Measurements from ENCODE around the gene BMI1. TPM values are rescaled to one million over a fixed set of nuclear protein-coding genes. Genes with fewer than 3 reads are reported as not detected.

BMI1 gene
- polyA plus RNA-seq, 1 donor (not counting 4 experiments of a cell fraction or from before 2014, with no cell fraction given): 33.1 TPM

GRCh38 chr10:22341926-22342196, 21.0 kb downstream of the BMI1 start:
- Histone ChIP-seq H3K4me2 (ENCODE audit: control insufficient read depth, extremely low read depth, insufficient read depth, low read depth, low read length) (no peak overlapping the region), H3K27me3 (ENCODE audit: control insufficient read depth, extremely low read depth, insufficient read depth, low read length) (peaks cover 77% of the 10 kb centered on the region)

GRCh38 chr10:22342421-22342820, 21.5 kb downstream of the BMI1 start:
- peaks cover 3% of the 10 kb centered on the region for H3K4me1 ChIP-seq (ENCODE audit: control insufficient read depth, extremely low read depth, insufficient read depth, low read length)
- H3K9me3 ChIP-seq (ENCODE audit: control insufficient read depth, low read depth, low read length): peaks cover 2% of the 10 kb centered on the region
- peaks cover 71% of the 10 kb centered on the region for H3K27me3 ChIP-seq (ENCODE audit: control insufficient read depth, extremely low read depth, insufficient read depth, low read length)
- H4K20me1 ChIP-seq (ENCODE audit: control insufficient read depth, extremely low read depth, insufficient read depth, low read length): no peaks in the 10 kb centered on the region
- no peak overlapping the region for H3K27ac ChIP-seq (ENCODE audit: control insufficient read depth, insufficient read depth, low read length)
- H3K79me2 ChIP-seq (ENCODE audit: control insufficient read depth, insufficient read depth, low read length): no peaks in the 10 kb centered on the region
- H2AFZ ChIP-seq (ENCODE audit: control insufficient read depth, low read length): no peak overlapping the region
- no peak overlapping the region for H3K4me2 ChIP-seq (ENCODE audit: control insufficient read depth, extremely low read depth, insufficient read depth, low read depth, low read length)
- no peaks in the 10 kb centered on the region for H3K9me1 ChIP-seq (ENCODE audit: control insufficient read depth, extremely low read depth, insufficient read depth, low read length)
- no peak overlapping the region for H3K4me3 ChIP-seq (ENCODE audit: control insufficient read depth in 2 of 3, extremely low read depth in 1 of 3, insufficient read depth in 2 of 3, low read depth in 1 of 3, low read length in 3 of 3)
- TF ChIP-seq, protein P1, sequence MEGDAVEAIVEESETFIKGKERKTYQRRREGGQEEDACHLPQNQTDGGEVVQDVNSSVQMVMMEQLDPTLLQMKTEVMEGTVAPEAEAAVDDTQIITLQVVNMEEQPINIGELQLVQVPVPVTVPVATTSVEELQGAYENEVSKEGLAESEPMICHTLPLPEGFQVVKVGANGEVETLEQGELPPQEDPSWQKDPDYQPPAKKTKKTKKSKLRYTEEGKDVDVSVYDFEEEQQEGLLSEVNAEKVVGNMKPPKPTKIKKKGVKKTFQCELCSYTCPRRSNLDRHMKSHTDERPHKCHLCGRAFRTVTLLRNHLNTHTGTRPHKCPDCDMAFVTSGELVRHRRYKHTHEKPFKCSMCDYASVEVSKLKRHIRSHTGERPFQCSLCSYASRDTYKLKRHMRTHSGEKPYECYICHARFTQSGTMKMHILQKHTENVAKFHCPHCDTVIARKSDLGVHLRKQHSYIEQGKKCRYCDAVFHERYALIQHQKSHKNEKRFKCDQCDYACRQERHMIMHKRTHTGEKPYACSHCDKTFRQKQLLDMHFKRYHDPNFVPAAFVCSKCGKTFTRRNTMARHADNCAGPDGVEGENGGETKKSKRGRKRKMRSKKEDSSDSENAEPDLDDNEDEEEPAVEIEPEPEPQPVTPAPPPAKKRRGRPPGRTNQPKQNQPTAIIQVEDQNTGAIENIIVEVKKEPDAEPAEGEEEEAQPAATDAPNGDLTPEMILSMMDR (optimal IDR thresholded peaks at IDR 0.05 in 1 of 3, IDR thresholded peaks at IDR 0.05 in 1 of 3, conservative IDR thresholded peaks at IDR 0.05 in 1 of 3; ENCODE audit: extremely low read depth in 1 of 3, insufficient read depth in 2 of 3, low read length in 3 of 3): no peak
- TF ChIP-seq EZH2 (IDR thresholded peaks at IDR 0.05; ENCODE audit: low read length): no peak
- H3K36me3 ChIP-seq (ENCODE audit: control insufficient read depth in 2 of 2, extremely low read depth in 1 of 2, insufficient read depth in 2 of 2, low read length in 2 of 2): no peaks in the 10 kb centered on the region
- DNase-seq (ENCODE audit: low read depth, low spot score) (no peak), FAIRE-seq (no peak)
- H3K9ac ChIP-seq (ENCODE audit: control insufficient read depth, extremely low read depth, insufficient read depth, low read length): no peak overlapping the region
- dilution Hi-C loops (cut with MboI; ENCODE audit: extremely low pct_ligation_motif_present, low sequenced_read_pairs): no loop called here

More at GRCh38 chr10:22341926-22342196, 21.0 kb downstream of the BMI1 start:
- Histone ChIP-seq H3K79me2 (ENCODE audit: control insufficient read depth, insufficient read depth, low read length) (no peaks in the 10 kb centered on the region), H3K36me3 (ENCODE audit: control insufficient read depth in 2 of 2, extremely low read depth in 1 of 2, insufficient read depth in 2 of 2, low read length in 2 of 2) (no peaks in the 10 kb centered on the region), H3K9me1 (ENCODE audit: control insufficient read depth, extremely low read depth, insufficient read depth, low read length) (no peaks in the 10 kb centered on the region), H3K27ac (ENCODE audit: control insufficient read depth, insufficient read depth, low read length) (no peak overlapping the region), H3K4me3 (ENCODE audit: control insufficient read depth in 2 of 3, extremely low read depth in 1 of 3, insufficient read depth in 2 of 3, low read depth in 1 of 3, low read length in 3 of 3) (no peak overlapping the region), H3K9ac (ENCODE audit: control insufficient read depth, extremely low read depth, insufficient read depth, low read length) (no peak overlapping the region), H2AFZ (ENCODE audit: control insufficient read depth, low read length) (no peak overlapping the region), H3K9me3 (ENCODE audit: control insufficient read depth, low read depth, low read length) (peaks cover 2% of the 10 kb centered on the region), H4K20me1 (ENCODE audit: control insufficient read depth, extremely low read depth, insufficient read depth, low read length) (no peaks in the 10 kb centered on the region), H3K4me1 (ENCODE audit: control insufficient read depth, extremely low read depth, insufficient read depth, low read length) (peaks cover 3% of the 10 kb centered on the region)
- dilution Hi-C loops (cut with MboI; ENCODE audit: extremely low pct_ligation_motif_present, low sequenced_read_pairs): no loop called here
- DNase-seq (ENCODE audit: low read depth, low spot score) (no peak), FAIRE-seq (no peak)
- TF ChIP-seq EZH2 (IDR thresholded peaks at IDR 0.05; ENCODE audit: low read length): peak; percentile 30
- TF ChIP-seq, protein P1 (optimal IDR thresholded peaks at IDR 0.05 in 1 of 3, IDR thresholded peaks at IDR 0.05 in 1 of 3, conservative IDR thresholded peaks at IDR 0.05 in 1 of 3; ENCODE audit: extremely low read depth in 1 of 3, insufficient read depth in 2 of 3, low read length in 3 of 3): no peak
